ENCODE data around the gene KCNH8. TPM values are rescaled to one million over a fixed set of nuclear protein-coding genes. Genes with fewer than 3 reads are reported as not detected.

Gene KCNH8
- total RNA-seq, 2 donors from 2014 or later: 0.05 TPM; not detected in 1

DNA sequence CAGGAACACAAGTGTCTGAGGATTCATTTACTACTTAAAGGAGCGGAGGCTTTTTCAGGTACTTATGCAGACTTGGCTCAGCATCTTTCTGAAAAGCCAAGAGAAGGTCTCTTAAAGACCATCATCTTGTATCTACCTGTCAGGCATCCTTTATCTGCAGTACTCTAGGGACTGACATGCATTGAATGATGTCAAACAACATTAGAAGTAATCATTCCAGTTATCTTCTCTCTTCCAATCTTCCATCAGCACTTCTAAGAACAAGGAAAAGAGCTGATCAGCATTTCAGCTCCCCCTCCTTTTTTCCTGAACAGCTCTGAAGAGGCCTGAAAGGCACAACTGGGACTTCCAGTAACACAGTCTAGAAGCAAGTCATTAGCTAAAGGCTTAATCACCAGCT, 214.8 kb downstream of the KCNH8 start:
- Mint-ChIP-seq H3K27ac (no peak overlapping the region), H3K36me3 (ENCODE audit: insufficient read depth in 2 of 2) (no peaks in the 10 kb centered on the region), H3K27me3 (ENCODE audit: low read depth) (no peaks in the 10 kb centered on the region), H3K4me3 (no peak overlapping the region), H3K9me3 (no peaks in the 10 kb centered on the region), H3K4me1 (ENCODE audit: low read depth) (no peaks in the 10 kb centered on the region)
- no peak for DNase-seq
- no peak for ATAC-seq (replicated peaks in 1 of 2)

- Mint-ChIP-seq H3K27me3 (ENCODE audit: low read depth) (no peaks in the 10 kb centered on the region), H3K27ac (no peak overlapping the region), H3K9me3 (no peaks in the 10 kb centered on the region), H3K4me1 (ENCODE audit: low read depth) (no peaks in the 10 kb centered on the region), H3K36me3 (ENCODE audit: insufficient read depth in 2 of 2) (no peaks in the 10 kb centered on the region), H3K4me3 (no peak overlapping the region)
- DNase-seq (no peak), ATAC-seq (replicated peaks in 1 of 2) (no peak)
These were observed 215.8 kb downstream of the KCNH8 start for GRCh38 chr3:19364148-19364547.

DNA sequence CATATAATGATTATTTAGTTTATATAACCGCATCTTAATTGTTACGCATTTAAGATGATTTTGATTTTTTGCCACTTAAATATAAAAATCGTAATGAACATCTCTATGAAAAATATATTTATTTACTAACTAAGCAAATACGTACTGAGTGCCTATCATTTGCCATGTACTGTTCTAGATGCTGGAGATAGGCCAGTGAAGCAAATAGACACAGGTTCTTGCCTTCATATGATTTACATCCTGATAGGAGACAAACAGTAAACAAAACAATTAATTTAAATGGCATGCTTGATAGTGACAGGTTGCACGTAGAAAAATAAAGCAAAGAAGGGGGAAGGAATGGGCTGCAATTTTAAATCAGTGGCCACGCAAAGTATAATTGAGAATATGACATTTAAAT, 217.2 kb downstream of the KCNH8 start:
- H3K4me1 Mint-ChIP-seq (ENCODE audit: low read depth): no peaks in the 10 kb centered on the region
- H3K27me3 Mint-ChIP-seq (ENCODE audit: low read depth): no peaks in the 10 kb centered on the region
- no peak for ATAC-seq (replicated peaks in 1 of 2)
- peaks cover 0 to 2% of the 10 kb centered on the region in 2 donors for H3K9me3 Mint-ChIP-seq
- no peak overlapping the region for H3K27ac Mint-ChIP-seq
- no peak for DNase-seq
- no peaks in the 10 kb centered on the region for H3K36me3 Mint-ChIP-seq (ENCODE audit: insufficient read depth in 2 of 2)
- no peak overlapping the region for H3K4me3 Mint-ChIP-seq

- H3K27ac Mint-ChIP-seq: no peak overlapping the region
- no peak overlapping the region for H3K4me3 Mint-ChIP-seq
- H3K27me3 Mint-ChIP-seq (ENCODE audit: low read depth): no peaks in the 10 kb centered on the region
- no peaks in the 10 kb centered on the region for H3K36me3 Mint-ChIP-seq (ENCODE audit: insufficient read depth in 2 of 2)
- no peaks in the 10 kb centered on the region for H3K9me3 Mint-ChIP-seq
- H3K4me1 Mint-ChIP-seq (ENCODE audit: low read depth): no peaks in the 10 kb centered on the region
- no peak for ATAC-seq (replicated peaks in 1 of 2)
- DNase-seq: no peak
These were observed 236.6 kb downstream of the KCNH8 start for GRCh38 chr3:19384868-19385267.

DNA sequence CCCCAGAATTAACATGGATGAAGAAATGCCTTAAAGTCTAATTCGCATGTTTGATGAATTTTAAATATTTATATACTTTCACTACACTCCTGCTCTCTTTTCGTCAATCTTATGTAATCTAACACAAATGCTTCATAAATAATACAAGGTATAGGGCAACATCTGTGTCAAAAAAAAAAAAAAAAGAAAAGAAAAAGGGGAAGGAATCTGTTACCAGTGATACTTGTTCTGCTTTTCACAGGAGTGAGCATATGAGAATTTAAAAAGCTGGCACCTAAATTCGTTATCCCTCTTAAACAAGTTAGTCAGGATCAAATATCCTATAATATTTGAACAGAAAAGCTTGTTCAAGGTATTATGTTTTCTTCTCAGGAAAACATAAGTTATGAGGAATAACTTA, 243.8 kb downstream of the KCNH8 start:
- Mint-ChIP-seq H3K4me1 (ENCODE audit: low read depth) (no peaks in the 10 kb centered on the region), H3K27ac (no peak overlapping the region), H3K27me3 (ENCODE audit: low read depth) (no peaks in the 10 kb centered on the region), H3K4me3 (no peak overlapping the region), H3K9me3 (no peaks in the 10 kb centered on the region), H3K36me3 (ENCODE audit: insufficient read depth in 2 of 2) (no peaks in the 10 kb centered on the region)
- DNase-seq: no peak
- no peak for ATAC-seq (replicated peaks in 1 of 2)

DNA sequence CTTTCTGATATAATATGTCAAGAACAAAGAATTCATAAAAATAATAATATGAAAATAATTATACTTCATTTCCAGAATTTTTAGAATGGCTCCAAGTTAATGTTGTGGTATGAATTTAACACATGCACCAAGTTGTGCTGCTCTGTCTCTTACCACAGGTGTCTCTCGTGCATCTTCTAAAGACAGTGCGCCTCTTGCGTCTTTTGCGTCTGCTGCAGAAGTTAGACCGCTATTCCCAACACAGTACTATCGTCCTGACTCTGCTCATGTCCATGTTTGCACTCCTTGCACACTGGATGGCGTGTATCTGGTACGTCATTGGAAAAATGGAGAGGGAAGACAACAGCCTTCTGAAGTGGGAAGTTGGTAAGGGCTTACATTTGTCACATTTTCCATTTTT, 246.6 kb downstream of the KCNH8 start:
- no peaks in the 10 kb centered on the region for H3K9me3 Mint-ChIP-seq
- no peak overlapping the region for H3K4me3 Mint-ChIP-seq
- H3K27ac Mint-ChIP-seq: no peak overlapping the region
- no peaks in the 10 kb centered on the region for H3K36me3 Mint-ChIP-seq (ENCODE audit: insufficient read depth in 2 of 2)
- DNase-seq: no peak
- H3K4me1 Mint-ChIP-seq (ENCODE audit: low read depth): no peaks in the 10 kb centered on the region
- ATAC-seq (replicated peaks in 1 of 2): no peak
- H3K27me3 Mint-ChIP-seq (ENCODE audit: low read depth): no peaks in the 10 kb centered on the region

DNA sequence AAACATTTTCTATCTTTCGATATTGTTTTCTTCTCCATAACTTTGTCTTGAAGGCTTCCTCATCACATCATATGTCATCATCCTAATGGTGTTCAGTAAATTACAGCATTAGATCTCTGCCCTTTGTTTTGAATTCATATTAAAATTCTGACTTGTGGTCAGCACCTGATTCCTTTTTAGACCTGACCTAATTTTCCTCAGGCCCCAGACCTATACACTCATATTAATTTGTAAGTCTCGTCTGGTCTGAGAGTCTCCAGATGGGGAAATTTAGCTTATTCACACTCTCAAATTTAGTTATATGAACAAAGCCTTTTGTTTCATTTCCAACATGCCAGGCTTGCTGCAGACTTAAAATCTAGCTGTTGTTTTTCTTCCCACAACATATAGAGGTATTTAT, 248.4 kb downstream of the KCNH8 start:
- ATAC-seq (replicated peaks in 1 of 2) (no peak), DNase-seq (no peak)
- Mint-ChIP-seq H3K4me1 (ENCODE audit: low read depth) (no peaks in the 10 kb centered on the region), H3K4me3 (no peak overlapping the region), H3K9me3 (no peaks in the 10 kb centered on the region), H3K36me3 (ENCODE audit: insufficient read depth in 2 of 2) (no peaks in the 10 kb centered on the region), H3K27me3 (ENCODE audit: low read depth) (no peaks in the 10 kb centered on the region), H3K27ac (no peak overlapping the region)

- H3K4me1 Mint-ChIP-seq (ENCODE audit: low read depth): no peaks in the 10 kb centered on the region
- H3K27me3 Mint-ChIP-seq (ENCODE audit: low read depth): no peaks in the 10 kb centered on the region
- no peak for ATAC-seq (replicated peaks in 1 of 2)
- no peak for DNase-seq
- no peak overlapping the region for H3K27ac Mint-ChIP-seq
- H3K36me3 Mint-ChIP-seq (ENCODE audit: insufficient read depth in 2 of 2): no peaks in the 10 kb centered on the region
- no peaks in the 10 kb centered on the region for H3K9me3 Mint-ChIP-seq
- H3K4me3 Mint-ChIP-seq: no peak overlapping the region
These were observed 251.0 kb downstream of the KCNH8 start for GRCh38 chr3:19399356-19399755.

GRCh38 chr3:19399836-19400235, 251.5 kb downstream of the KCNH8 start:
- no peak for ATAC-seq (replicated peaks in 1 of 2)

DNA sequence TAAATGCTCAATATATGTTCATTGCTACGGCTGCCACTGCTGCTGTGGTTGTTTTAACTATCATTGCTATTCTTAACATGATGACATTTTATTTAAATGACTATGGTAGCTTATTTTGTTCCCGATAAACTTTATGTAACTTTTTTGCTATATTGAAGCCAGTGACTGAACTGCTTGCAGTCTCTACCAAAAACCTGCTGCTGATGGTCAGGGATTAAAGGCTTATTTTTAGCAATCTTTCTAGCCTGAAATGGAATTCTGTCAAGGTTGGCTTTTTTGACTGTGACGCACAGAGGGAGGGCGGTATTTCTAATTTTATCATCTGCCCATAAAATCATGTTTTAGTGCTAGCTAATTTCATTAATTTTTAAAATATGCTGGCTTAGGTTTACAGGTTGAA, 271.8 kb downstream of the KCNH8 start:
- DNase-seq (no peak), ATAC-seq (replicated peaks in 1 of 2) (no peak)
- Mint-ChIP-seq H3K27ac (no peak overlapping the region), H3K4me1 (ENCODE audit: low read depth) (no peaks in the 10 kb centered on the region), H3K27me3 (ENCODE audit: low read depth) (no peaks in the 10 kb centered on the region), H3K4me3 (no peak overlapping the region), H3K36me3 (ENCODE audit: insufficient read depth in 2 of 2) (no peaks in the 10 kb centered on the region), H3K9me3 (no peaks in the 10 kb centered on the region)

More at GRCh38 chr3:19399836-19400235, 251.5 kb downstream of the KCNH8 start:
- H3K27ac Mint-ChIP-seq: no peak overlapping the region
- no peaks in the 10 kb centered on the region for H3K4me1 Mint-ChIP-seq (ENCODE audit: low read depth)
- no peaks in the 10 kb centered on the region for H3K9me3 Mint-ChIP-seq
- no peak for DNase-seq
- no peaks in the 10 kb centered on the region for H3K36me3 Mint-ChIP-seq (ENCODE audit: insufficient read depth in 2 of 2)
- no peaks in the 10 kb centered on the region for H3K27me3 Mint-ChIP-seq (ENCODE audit: low read depth)
- no peak overlapping the region for H3K4me3 Mint-ChIP-seq

- H3K4me1 Mint-ChIP-seq (ENCODE audit: low read depth): no peaks in the 10 kb centered on the region
- H3K4me3 Mint-ChIP-seq: no peak overlapping the region
- no peaks in the 10 kb centered on the region for H3K27me3 Mint-ChIP-seq (ENCODE audit: low read depth)
- peaks cover 0 to 3% of the 10 kb centered on the region in 2 donors for H3K9me3 Mint-ChIP-seq
- no peak for ATAC-seq (replicated peaks in 1 of 2)
- DNase-seq: no peak
- H3K36me3 Mint-ChIP-seq (ENCODE audit: insufficient read depth in 2 of 2): no peaks in the 10 kb centered on the region
- H3K27ac Mint-ChIP-seq: no peak overlapping the region
These were observed 277.5 kb downstream of the KCNH8 start for GRCh38 chr3:19425825-19426224.

DNA sequence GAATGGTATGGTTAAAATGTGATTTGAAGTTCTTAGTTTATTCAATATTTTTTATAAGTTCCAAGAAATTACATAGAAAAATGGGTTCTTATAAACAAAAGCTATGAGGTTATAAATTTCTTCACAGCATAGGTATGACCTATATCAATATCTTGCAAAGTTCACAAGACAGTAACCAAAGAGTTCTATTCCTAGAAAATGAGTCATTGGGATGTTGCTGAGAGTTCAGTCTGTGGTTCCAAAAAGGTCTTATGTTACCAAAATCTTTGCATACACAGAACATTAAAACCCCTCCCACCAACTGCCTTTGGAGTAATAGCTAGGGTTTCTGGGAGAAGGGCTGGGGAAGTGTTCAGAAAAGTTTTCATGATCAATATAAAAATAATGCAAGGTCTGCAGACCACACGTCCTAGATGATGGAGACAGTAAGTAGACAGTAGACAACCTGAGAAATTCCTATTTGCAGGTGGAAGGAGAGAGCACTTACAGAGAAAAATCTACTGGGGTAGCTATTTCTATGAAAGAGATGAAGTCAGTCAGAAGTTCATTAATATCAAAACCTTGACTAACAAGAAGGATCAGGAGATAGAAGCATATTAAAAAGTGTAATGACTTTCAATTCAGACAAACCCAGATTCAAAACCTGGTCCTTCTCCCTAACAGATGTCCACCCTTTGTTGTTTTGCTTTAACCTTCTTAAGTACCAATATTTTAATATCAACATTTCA, 279.3 kb downstream of the KCNH8 start:
- Mint-ChIP-seq H3K9me3 (peaks cover 0 to 3% of the 10 kb centered on the region in 2 donors), H3K27ac (no peak overlapping the region), H3K36me3 (ENCODE audit: insufficient read depth in 2 of 2) (no peaks in the 10 kb centered on the region), H3K27me3 (ENCODE audit: low read depth) (no peaks in the 10 kb centered on the region), H3K4me3 (no peak overlapping the region), H3K4me1 (ENCODE audit: low read depth) (no peaks in the 10 kb centered on the region)
- no peak for DNase-seq
- ATAC-seq (replicated peaks in 1 of 2): no peak

DNA sequence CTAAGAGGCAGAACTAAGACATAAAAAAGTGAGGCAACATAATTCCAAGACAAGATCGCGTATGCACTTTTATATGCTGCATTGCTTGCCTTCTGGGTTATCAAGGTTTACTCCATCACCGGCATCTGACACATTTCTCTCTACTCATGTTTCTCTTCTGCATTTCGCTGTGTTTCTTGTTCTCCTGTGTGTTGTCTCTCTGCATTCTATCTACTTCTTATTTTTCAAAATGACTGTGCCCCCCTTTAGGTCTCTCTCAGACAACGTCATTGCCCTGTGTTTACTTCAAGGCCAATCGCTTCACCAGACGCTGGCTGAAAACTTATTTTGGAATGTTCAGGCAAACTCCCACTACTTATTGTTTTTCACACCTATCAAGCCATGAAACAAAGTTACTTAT, 280.4 kb downstream of the KCNH8 start:
- no peaks in the 10 kb centered on the region for H3K27me3 Mint-ChIP-seq (ENCODE audit: low read depth)

GRCh38 chr3:19432669-19433068, 284.4 kb downstream of the KCNH8 start:
- DNase-seq (no peak), ATAC-seq (replicated peaks in 1 of 2) (no peak)
- H3K27ac Mint-ChIP-seq: no peak overlapping the region
- peaks cover 0 to 3% of the 10 kb centered on the region in 2 donors for H3K9me3 Mint-ChIP-seq
- H3K27me3 Mint-ChIP-seq (ENCODE audit: low read depth): no peaks in the 10 kb centered on the region
- no peaks in the 10 kb centered on the region for H3K4me1 Mint-ChIP-seq (ENCODE audit: low read depth)
- H3K4me3 Mint-ChIP-seq: no peak overlapping the region
- no peaks in the 10 kb centered on the region for H3K36me3 Mint-ChIP-seq (ENCODE audit: insufficient read depth in 2 of 2)

More for the DNA sequence above, 280.4 kb downstream of the KCNH8 start:
- H3K9me3 Mint-ChIP-seq: peaks cover 0 to 3% of the 10 kb centered on the region in 2 donors
- H3K27ac Mint-ChIP-seq: no peak overlapping the region
- ATAC-seq (replicated peaks in 1 of 2) (no peak), DNase-seq (no peak)
- H3K4me3 Mint-ChIP-seq: no peak overlapping the region
- no peaks in the 10 kb centered on the region for H3K36me3 Mint-ChIP-seq (ENCODE audit: insufficient read depth in 2 of 2)
- no peaks in the 10 kb centered on the region for H3K4me1 Mint-ChIP-seq (ENCODE audit: low read depth)
